GM12878 (cell line): Measurements from ENCODE around the gene GTPBP4.
A peak's percentile ranks its signal among the peaks of the same experiment; 100 is the strongest.

Experiments used
- CTCF ChIP-seq, 3 experiments: IDR thresholded peaks in 2 of 3; conservative IDR thresholded peaks in 1 of 3; 2 replicates each; pipeline ENCODE4 v1.5.1; 2011; ENCODE audit warnings: low read depth in 3 of 3, low read length in 3 of 3, mild to moderate bottlenecking in 3 of 3, control low read depth in 2 of 3, moderate library complexity in 2 of 3, inconsistent platforms in 1 of 3, mixed read lengths in 1 of 3; ENCODE audit not compliant: control insufficient read depth in 2 of 3, insufficient read depth in 1 of 3; ENCODE audit errors: extremely low read depth in 1 of 3
- NFYB ChIP-seq: IDR thresholded peaks from 2 replicates; pipeline ENCODE4 v1.6.1; 2011; ENCODE audit warnings: low read depth, mild to moderate bottlenecking, low read length, improper control_type of control experiment, moderate library complexity; ENCODE audit not compliant: insufficient read depth
- POLR2AphosphoS5 ChIP-seq: IDR thresholded peaks from 2 replicates; pipeline ENCODE4 v1.6.1; 2011; ENCODE audit warnings: mild to moderate bottlenecking, low read length, inconsistent platforms

- TF ChIP-seq NFYB (no peak), CTCF (IDR thresholded peaks at IDR 0.05 in 2 of 3, conservative IDR thresholded peaks at IDR 0.05 in 1 of 3; ENCODE audit: control insufficient read depth in 2 of 3, extremely low read depth in 1 of 3, insufficient read depth in 1 of 3, low read depth in 3 of 3, low read length in 3 of 3) (no peak), POLR2AphosphoS5 (peak; percentile 80)
Observed at GRCh38 chr10:992871-993270, 4.6 kb downstream of the GTPBP4 start.
